ENCODE results near the gene SWAP70.

SWAP70 gene

DNA sequence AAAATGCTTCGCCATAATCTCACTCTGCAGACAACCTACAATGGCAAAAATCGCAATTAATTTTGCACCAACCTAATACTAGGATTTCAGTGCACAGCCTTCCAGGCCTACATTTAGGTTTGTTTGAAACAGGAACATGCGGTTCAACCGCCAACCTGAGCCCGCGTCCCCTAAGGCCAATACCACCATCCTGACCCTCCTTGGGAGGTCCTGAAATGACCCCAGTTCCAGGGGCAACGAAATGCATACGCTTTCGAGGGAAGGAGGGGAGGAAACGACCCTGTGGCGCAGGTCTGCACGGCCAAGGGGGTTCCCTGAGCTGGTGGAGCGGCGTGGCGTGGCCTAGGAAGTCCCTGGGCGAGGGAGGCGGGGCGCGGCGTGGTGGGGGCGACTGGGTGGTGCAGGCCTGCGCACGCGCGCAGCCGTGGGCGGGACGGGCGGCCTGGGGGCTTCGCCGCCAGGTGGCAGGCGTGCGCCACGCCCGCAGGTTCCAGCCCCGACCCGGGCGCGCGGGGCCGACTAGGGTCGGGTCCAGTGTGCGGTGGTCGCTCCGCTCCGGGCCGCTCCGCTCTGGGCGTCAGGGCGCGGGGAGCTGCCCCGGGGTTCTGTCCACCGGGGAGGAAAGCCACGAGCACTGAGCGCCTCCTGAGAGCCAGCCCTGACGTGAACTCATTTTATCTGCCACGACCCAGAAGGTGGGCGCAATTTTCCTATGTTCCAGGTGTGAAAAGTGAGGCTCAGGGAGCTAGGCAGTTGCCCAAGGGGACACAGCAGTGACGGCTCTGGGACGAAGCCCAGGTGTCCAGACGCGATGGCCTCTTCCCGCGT is 94.1 kb downstream of the SWAP70 start:
- peaks cover 7% of the 10 kb centered on the region for H3K4me1 ChIP-seq
- peak overlapping the region; percentile 86 for H3K4me2 ChIP-seq (ENCODE audit: low read length)
- TF ChIP-seq, protein P1, sequence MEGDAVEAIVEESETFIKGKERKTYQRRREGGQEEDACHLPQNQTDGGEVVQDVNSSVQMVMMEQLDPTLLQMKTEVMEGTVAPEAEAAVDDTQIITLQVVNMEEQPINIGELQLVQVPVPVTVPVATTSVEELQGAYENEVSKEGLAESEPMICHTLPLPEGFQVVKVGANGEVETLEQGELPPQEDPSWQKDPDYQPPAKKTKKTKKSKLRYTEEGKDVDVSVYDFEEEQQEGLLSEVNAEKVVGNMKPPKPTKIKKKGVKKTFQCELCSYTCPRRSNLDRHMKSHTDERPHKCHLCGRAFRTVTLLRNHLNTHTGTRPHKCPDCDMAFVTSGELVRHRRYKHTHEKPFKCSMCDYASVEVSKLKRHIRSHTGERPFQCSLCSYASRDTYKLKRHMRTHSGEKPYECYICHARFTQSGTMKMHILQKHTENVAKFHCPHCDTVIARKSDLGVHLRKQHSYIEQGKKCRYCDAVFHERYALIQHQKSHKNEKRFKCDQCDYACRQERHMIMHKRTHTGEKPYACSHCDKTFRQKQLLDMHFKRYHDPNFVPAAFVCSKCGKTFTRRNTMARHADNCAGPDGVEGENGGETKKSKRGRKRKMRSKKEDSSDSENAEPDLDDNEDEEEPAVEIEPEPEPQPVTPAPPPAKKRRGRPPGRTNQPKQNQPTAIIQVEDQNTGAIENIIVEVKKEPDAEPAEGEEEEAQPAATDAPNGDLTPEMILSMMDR (IDR thresholded peaks at IDR 0.05) = peak; percentile 40
- H3K9ac ChIP-seq = peak overlapping the region; percentile 35
- no peaks in the 10 kb centered on the region for H3K27me3 ChIP-seq (ENCODE audit: control insufficient read depth, insufficient read depth, low read length)
- H3K4me3 ChIP-seq (ENCODE audit: low read depth, low read length) = peak overlapping the region; percentile 73
- no peaks in the 10 kb centered on the region for H3K36me3 ChIP-seq (ENCODE audit: control insufficient read depth, insufficient read depth, low read length)
- no peaks in the 10 kb centered on the region for H3K9me3 ChIP-seq (ENCODE audit: control insufficient read depth, low read length)
- peak overlapping the region; percentile 80 for H3K27ac ChIP-seq
- no peaks in the 10 kb centered on the region for H3K79me2 ChIP-seq
- peak overlapping the region; percentile 93 for H2AFZ ChIP-seq

DNA sequence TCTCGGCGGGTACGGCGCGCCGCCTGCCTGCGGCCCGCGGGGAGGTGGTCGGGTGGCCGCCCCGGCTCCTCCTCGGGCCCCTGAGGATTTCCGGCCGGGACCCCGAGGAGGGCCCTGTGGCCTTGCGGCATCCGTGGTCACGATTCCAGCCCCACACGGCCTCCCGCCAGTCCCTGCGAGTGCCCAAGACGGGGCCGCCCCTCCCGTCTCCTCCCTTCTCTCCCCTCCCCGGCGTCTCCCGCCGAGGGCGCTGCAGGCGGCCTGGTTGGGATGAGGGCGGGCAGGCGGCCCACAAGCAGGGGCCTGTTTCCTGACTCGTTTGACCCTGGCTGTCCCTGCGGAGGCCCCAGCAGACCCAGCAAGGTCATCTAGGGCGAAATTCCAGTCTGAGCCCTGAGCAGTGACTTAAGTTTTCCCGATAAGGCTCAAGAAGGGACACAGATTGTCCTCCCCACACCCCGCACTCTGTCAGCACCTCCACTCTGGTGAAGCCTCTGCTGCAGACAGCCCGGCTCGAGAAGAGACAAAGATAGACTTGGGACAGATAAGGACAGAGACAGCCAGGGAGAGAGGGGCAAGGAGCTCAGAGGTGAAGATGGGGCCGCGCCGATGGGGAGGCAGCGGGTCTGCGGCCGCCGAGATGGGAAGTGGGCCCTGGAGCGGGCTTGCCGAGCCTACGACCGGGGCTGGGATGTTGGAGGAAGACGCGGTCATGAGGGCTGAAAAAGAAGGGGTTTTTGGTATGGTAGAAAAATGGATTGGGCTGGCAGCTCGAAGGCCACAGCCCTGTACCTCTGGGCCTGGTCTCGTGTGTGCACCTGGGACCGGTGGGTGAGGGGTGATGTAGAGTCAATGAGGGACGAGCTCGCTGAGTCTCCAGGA is 95.0 kb downstream of the SWAP70 start:
- Histone ChIP-seq H3K36me3 (ENCODE audit: control insufficient read depth, insufficient read depth, low read length) (no peaks in the 10 kb centered on the region), H3K79me2 (no peaks in the 10 kb centered on the region), H3K27ac (peak overlapping the region; percentile 80), H3K4me2 (ENCODE audit: low read length) (peak overlapping the region; percentile 86), H3K4me3 (ENCODE audit: low read depth, low read length) (peak overlapping the region; percentile 73), H3K27me3 (ENCODE audit: control insufficient read depth, insufficient read depth, low read length) (no peaks in the 10 kb centered on the region), H3K9me3 (ENCODE audit: control insufficient read depth, low read length) (no peaks in the 10 kb centered on the region), H3K4me1 (peaks cover 7% of the 10 kb centered on the region), H3K9ac (peak overlapping the region; percentile 35), H2AFZ (peak overlapping the region; percentile 93)
- TF ChIP-seq, protein P1 (IDR thresholded peaks at IDR 0.05) = no peak

DNA sequence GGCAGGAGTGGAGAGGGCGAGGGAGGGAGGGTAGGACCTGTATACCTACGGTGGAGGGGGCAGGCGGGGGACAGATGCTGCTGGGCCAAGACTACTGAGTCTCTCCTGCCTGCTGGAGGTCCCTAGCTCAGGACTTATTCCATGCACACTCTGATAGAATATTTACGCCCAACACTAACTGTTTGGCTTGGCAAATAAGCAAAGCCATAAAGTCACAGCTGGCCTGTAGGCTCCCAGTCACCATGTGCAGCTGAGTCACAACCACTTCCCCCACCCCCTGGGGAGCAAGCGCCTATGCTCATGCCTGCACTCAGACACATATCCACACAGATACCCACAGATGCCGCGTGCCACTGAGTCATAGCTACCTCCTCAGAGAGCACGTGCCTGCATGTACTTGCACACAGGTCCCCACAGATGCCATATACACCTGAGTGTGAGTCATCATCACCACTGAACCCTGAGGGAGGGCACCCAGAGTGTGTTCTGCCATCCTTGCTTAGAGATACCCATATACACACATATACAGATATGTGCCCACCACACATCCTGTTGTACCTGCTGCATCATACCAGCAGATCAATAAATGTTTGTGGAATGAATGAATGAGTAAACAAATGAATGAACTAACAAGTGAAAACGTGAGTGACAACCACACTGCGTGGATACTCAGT is 95.8 kb downstream of the SWAP70 start:
- H3K9ac ChIP-seq = no peak overlapping the region
- TF ChIP-seq, protein P1 (IDR thresholded peaks at IDR 0.05) = no peak
- peak overlapping the region; percentile 93 for H2AFZ ChIP-seq
- no peak overlapping the region for H3K4me3 ChIP-seq (ENCODE audit: low read depth, low read length)
- peak overlapping the region; percentile 80 for H3K27ac ChIP-seq
- peaks cover 7% of the 10 kb centered on the region for H3K4me1 ChIP-seq
- no peaks in the 10 kb centered on the region for H3K9me3 ChIP-seq (ENCODE audit: control insufficient read depth, low read length)
- no peaks in the 10 kb centered on the region for H3K27me3 ChIP-seq (ENCODE audit: control insufficient read depth, insufficient read depth, low read length)
- no peaks in the 10 kb centered on the region for H3K36me3 ChIP-seq (ENCODE audit: control insufficient read depth, insufficient read depth, low read length)
- no peaks in the 10 kb centered on the region for H3K79me2 ChIP-seq
- peak overlapping the region; percentile 86 for H3K4me2 ChIP-seq (ENCODE audit: low read length)

- Histone ChIP-seq H3K4me1 (peaks cover 9% of the 10 kb centered on the region), H3K27ac (no peak overlapping the region), H3K4me2 (ENCODE audit: low read length) (no peak overlapping the region), H3K9me3 (ENCODE audit: control insufficient read depth, low read length) (no peaks in the 10 kb centered on the region), H3K79me2 (no peaks in the 10 kb centered on the region), H3K27me3 (ENCODE audit: control insufficient read depth, insufficient read depth, low read length) (no peaks in the 10 kb centered on the region), H3K36me3 (ENCODE audit: control insufficient read depth, insufficient read depth, low read length) (no peaks in the 10 kb centered on the region), H3K9ac (no peak overlapping the region), H2AFZ (no peak overlapping the region), H3K4me3 (ENCODE audit: low read depth, low read length) (no peak overlapping the region)
- TF ChIP-seq, protein P1 (IDR thresholded peaks at IDR 0.05) = no peak
These were observed 96.3 kb downstream of the SWAP70 start for GRCh38 chr11:9760193-9760575.

All from parathyroid adenoma (tissue), 2 donors.